HG03575 (cell line): Measurements from ENCODE around the gene ALG9.
"Not testable (repeated sequence)": the region's sequence is repeated elsewhere in the genome, so short reads cannot be mapped to it uniquely, and the experiment has no call there.

Experiments used
- ATAC-seq: cut with Tn5 transposase; IDR thresholded peaks from one replicate; pipeline ENCODE4 v1.9.1; 2021; ENCODE audit not compliant: unreplicated experiment, insufficient number of reproducible peaks, low FRiP score; ENCODE audit errors: extremely low read depth

ALG9 gene

DNA sequence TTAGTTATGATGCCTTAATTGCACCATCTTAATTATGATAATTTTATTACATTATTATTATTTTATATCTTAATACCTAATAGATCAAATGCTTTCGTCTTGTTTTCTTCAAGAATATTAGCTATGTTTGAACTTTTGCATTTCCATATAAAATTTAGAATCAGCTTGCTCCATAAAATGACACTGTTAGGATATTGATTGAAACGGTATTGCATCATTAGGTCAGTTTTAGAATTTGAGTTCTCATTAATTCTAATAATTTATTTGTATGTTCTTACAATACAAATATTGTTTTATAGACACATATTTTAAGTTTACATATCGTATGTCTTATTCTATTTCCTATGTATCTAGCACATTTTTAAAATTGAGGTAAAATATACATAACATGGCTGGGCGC, 14.7 kb upstream of the ALG9 start:
- ATAC-seq, result no peak

- ATAC-seq, result not testable (repeated sequence)
Measured at GRCh38 chr11:111885053-111885452, 13.7 kb upstream of the ALG9 start.

GRCh38 chr11:111882202-111882601, 10.8 kb upstream of the ALG9 start:
- no peak for ATAC-seq

DNA sequence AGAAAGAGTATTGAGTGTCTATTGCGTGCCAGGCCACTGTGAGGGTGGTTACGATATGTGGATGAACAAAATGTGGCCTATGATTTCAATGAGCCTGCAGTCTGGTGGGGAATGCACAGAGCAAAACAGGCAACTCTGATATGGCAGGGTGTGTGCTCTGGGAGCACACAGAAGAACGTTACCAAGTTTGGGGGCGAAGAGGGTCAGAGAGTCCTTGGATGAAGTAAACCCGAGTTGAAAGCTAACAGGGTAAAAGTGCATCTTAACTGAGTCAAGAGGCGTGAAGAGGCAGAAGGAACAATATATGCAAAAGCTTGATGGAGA, 8.2 kb upstream of the ALG9 start:
- no peak for ATAC-seq

DNA sequence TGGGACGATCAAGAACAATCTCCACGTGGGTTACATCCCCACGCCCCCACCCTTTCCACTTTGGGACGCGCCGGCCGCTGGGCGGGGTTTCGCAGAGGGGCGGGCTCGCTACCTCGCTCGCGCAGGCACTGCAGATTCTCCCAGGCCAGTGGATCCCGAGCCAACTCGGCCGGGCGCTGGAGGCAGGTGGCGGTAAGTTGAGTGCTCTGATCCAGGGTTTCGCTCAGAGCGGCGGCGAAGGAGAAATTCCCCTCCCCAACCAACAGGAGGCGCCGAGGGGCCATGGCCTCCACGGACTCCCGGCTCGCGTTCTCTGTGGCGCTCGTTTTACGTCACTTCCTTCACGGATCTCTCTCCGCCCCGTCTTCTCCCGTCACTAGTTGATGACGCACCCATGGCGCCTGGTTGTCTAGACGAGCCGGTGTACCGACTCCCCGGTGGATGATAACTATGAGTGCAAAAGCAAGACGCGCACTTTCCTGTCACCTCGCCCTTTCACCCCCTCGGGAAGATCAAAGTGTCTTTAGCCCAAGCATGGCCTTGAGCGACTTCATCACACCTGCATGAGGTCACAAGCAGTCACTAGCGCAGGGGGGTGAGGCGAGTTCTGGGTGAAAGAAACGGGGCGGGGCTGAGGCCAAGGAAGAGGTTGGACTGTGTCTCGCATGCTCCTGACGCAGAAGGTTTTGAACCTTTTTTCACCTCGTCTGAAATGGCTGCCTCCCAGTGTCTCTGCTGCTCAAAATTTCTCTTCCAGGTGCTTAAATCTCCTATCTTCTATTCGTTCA, 7.7 kb upstream of the ALG9 start, which contains the start of the genes CFAP68 and FDXACB1:
CFAP68 (plus strand) TSS at position 693 of the 788 bp plus-strand sequence; CDS start at position 713, 20 bp downstream.
FDXACB1 (minus strand) TSS at position 317 of the 788 bp plus-strand sequence; CDS start at position 284, 33 bp downstream.
- peak; percentile 74 for ATAC-seq

DNA sequence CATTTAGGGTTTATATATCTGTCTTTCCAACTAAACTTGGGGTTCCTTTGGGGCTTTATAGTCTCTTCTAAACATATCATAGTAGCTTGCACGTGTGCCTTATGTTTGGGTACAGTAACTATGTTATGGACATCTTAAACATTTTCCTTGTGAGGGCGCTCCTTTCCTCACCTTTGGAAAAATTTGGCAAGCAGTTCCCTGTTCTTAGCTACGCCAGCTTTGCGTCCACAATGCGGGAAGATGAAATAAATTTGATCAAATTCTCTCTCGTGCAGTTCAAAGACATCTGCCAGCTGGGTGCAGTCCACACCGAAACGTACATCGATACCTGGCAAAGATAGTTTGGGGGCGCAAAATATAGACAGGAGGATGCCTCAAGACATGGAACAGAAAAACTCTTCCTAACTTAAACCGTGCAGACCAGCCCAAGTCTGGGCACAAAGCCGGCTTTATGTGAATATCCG, 7.0 kb upstream of the ALG9 start:
- ATAC-seq, result no peak

DNA sequence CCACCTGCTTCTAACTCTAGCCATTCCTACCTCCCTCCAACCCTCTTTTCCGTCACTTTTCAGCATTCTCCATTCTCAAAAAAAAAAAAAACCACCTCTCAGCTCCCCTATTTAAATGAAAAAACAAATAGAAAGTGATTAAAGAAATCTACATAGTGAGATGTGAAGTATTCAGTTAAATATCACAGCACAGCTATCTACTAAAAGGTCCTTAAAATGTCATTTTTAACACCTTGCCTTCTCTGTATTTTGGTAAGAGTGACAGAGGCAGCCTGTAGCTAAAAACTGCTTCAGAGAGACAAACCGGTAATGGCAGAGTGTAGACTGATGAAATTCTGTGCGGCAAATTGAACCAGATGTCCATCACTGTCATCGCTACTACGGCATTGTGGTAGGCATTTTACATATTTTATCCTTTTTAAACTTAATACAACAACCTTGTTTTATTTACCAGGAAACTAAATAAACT, 346 bp upstream of the ALG9 start:
- ATAC-seq, result no peak

DNA sequence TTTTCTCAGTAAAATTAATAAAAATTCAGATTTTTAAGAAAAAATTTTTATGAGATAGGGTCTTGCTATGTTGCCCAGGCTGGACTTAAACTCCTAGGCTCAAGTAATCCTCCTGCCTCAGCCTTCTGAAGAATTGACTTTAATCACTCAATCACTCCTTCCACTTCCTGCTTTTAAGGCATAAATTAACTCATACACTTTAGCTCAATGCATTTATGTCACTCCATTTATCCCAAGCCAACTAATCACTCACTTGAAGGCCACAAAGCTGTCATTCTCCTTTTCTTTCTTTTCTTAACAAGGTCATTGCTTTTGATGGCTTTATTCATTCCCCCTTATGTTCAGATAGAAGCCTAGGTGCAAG, 877 bp downstream of the ALG9 start:
- ATAC-seq, result peak; percentile 11

- no peak for ATAC-seq
Measured at GRCh38 chr11:111870113-111870512, 1.3 kb downstream of the ALG9 start.

- ATAC-seq, result no peak
Measured at GRCh38 chr11:111860257-111860656, 11.1 kb downstream of the ALG9 start.

DNA sequence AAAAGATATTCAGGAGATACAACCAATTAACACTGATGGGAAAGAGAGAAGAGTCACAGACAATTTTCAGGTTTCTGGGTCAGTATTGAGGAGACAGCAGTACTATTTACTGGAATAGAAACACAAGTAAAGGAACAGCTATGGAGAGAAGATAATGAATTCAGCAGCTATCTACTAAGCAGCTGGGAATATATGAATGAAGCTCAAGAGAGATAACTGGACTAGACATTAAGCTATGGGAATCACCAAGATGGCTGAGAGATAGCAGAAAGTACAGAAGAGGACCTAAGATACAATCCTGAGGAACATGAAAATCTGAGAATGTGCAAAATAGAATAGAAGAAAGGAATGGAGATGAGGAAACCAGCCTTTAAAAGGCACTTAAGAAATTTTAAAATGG, 15.9 kb downstream of the ALG9 start:
- ATAC-seq, result no peak

DNA sequence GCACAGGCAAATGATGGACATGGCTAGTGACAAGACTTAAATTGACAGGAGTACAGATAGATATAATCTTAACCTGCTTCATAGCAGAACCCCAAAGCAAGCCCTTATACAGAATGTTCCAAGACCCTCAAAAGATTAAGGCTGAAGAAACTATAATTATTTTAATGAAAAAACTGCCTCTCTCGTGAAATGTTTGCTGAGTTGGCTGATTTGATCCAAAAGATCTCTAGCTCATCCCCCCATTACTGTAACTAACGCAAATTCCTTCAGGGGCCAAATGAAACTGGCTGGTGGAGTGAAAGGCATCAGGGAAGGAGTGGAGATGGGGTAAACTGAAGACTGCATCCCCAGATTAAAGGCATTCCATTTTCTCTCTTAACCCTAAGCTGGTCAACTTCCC, 19.3 kb downstream of the ALG9 start:
- ATAC-seq, result no peak

DNA sequence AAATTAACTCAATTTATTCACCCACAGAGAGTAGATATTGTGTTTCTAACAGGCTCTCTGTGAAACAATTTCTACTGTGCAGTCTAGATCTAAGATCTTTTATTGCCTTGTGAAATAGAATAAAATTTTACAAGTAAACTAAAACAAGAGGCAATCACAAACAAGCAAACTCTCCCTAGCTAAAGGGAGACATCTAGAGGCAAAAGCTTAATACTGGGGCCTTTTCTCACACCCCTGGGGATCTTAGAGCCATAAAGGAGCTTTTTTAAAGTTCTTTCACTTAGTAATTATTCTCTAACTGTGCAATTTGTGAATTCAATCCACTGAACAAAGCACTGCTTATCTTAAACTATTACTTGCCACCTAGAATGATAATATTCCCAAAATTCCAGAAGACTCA, 19.7 kb downstream of the ALG9 start:
- ATAC-seq, result no peak

DNA sequence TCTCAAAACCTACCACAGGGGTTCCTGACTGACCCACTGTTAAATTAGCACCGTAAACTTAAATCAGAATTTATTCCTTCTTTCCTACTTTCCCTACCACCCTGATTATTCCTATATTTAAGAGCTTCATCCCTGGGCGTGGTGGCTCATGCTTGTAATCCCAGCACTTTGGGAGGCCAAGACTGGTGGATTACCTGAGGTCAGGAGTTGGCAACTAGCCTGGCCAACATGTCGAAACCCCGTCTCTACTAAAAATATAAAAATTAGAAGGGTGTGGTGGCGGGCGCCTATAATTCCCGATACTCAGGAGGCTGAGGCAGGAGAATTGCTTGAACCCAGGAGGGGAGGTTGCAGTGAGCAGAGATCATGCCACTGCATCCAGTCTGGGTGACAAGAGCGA, 20.3 kb downstream of the ALG9 start:
- no peak for ATAC-seq

DNA sequence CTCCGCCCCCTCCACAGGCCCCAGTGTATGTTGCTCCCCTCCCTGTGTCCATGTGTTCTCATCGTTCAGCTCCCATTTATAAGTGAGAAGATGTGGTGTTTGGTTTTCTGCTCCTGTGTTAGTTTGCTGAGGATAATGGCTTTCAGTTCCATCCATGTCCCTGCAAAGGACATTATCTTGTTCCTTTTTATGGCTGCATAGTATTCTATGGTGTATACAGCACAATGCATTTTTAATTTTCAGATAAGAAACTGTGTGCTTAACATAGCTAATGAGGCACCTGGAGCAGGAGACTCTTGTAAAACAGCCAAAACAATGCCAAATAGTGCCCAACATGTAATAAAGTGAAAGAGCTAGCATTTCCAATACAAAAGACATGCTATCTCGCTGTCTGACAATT, 21.8 kb downstream of the ALG9 start:
- no peak for ATAC-seq

- ATAC-seq, result no peak
Measured at GRCh38 chr11:111846636-111847035, 24.7 kb downstream of the ALG9 start.

DNA sequence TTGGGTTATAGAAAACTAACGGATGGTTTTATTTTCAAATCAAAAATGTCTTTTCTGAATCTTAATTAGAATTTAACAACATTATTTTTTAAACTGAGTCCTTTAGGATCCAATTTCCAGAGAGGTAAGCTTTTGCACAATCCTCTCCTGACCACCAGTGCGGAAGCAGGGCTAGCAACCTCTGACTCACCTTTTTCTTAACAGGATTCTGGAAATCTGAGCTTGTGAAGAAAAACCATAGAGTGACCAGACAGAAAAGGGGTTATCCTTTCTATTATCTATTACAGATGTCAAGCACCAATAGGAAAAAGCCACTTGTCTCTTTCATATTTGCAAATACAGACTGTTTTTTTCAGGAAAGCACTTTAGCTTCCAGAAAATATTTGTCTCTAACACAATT, 25.3 kb downstream of the ALG9 start:
- no peak for ATAC-seq

DNA sequence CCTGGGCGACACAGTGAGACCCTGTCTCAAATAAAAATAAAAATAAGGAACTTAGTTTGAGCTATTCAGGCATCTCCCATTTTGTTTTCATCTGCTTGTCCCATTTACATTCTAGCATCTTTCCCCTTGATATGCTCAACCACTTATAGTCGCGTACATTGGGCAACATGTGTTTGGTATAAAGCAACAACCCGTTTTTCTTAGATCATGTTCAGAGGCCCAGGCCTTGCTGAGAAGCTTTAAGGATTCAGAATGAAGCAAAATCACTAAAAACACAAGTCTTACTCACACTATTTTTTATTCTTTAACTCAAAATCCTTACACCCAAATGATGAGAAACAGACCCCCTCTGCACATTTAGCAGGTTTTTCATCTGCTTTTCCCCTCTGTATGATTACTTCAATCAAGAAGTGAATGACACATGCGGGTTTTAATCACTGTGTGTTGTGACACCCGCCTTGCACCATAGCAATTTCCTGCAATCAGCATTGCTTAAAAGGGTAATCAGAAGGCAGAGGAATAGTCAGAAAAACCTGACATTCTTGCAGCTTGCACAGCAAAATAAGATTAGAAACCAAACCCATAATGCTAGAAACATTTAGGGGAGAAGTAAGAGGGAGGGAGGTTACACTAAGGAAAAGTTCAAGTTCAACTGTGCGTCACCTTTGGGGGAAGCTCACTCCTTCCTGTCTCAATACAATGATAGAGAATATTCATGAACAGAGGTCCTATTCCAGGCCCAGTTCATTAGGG, 25.9 kb downstream of the ALG9 start:
- ATAC-seq, result no peak

GRCh38 chr11:111843661-111844060, 27.7 kb downstream of the ALG9 start:
- no peak for ATAC-seq

DNA sequence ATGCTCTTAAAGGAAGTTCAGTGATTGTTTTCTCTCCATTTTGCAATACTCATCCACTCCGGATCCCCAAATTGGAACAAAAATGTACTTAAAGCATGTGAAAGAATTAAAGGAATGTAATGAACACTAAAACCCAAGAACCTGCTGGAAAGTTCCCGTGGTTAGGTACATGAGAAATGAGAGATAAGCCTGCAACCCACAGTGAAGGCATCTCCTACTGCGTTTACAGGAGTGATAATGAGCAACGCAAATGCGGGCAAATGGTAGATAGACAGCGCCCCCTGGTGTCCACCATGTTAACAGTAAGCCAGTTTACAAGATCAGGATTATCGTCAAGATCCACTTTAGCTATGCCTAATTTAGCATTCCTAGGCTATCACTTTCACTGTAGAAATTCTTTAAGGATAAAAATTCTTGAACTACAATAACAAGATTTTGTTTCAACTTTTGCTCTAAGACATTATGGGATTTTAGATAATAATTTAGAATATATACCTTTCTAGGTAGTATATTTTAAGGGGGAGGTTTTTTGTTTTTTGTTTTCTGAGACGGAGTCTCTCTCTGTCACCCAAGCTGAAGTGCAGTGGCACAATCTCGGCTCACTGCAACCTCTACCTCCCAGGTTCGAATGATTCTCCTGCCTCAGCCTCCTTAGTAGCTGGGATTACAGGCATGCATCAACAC, 29.9 kb downstream of the ALG9 start:
- ATAC-seq, result no peak
